Measurements from ENCODE around the gene PFDN4. TPM values are rescaled to one million over a fixed set of nuclear protein-coding genes. Genes with fewer than 3 reads are reported as not detected.

PFDN4 gene
- polyA plus RNA-seq, 3 donors: 30.4 to 56.3 (median 35.4) TPM

DNA sequence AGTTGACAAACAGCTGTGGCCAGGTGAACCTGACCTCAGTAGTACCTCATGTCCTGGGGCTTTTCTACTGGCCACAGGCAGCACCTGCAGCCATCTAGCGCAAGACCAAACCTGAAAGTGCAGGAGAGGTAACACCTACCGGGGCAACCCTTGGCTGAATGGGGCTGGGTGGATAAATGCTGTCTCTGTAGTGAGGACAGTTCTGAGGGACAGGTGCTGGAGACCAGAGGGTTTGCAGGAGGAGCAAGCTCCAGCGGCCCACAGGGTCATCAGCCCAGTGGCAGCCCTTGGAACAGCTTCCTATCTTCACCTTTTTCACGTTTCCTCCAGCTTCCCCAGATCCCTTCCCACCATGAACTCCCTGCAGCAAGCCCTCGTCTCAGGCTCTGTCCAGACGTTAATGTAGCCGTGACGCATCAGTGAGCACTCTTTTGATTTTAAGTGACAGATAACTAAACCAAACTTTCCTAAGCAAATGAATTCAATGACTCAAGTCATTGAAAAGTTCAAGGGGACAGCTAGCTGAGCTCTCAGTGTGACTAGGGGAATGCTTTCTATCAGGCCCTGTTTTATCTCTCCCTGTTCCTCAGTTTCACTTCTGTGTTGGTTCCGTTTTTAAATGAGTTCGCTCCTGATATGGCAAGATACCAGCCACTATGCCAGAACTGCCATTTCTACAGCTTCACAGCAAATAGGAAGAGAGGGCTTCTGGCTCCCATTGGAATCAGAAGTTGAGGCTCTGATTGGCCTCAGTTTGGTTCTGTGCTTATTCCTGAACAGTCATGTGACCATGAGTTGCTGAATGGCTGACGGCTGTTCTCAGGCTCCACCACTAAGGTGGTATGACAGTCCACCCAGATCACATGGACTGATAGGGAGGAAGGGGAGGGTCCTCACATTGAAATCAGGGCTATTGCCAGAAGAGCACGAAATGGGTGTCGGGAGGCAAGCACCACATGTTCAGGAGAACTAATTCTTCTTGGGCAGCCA lies 12.1 kb upstream of the PFDN4 start:
- no peak overlapping the region for H3K27ac ChIP-seq (ENCODE audit: low read depth, low read length)
- WGBS, 3 donors: 79 to 83% (median 83%) methylated on average over 13 of the region's 13 CpGs

DNA sequence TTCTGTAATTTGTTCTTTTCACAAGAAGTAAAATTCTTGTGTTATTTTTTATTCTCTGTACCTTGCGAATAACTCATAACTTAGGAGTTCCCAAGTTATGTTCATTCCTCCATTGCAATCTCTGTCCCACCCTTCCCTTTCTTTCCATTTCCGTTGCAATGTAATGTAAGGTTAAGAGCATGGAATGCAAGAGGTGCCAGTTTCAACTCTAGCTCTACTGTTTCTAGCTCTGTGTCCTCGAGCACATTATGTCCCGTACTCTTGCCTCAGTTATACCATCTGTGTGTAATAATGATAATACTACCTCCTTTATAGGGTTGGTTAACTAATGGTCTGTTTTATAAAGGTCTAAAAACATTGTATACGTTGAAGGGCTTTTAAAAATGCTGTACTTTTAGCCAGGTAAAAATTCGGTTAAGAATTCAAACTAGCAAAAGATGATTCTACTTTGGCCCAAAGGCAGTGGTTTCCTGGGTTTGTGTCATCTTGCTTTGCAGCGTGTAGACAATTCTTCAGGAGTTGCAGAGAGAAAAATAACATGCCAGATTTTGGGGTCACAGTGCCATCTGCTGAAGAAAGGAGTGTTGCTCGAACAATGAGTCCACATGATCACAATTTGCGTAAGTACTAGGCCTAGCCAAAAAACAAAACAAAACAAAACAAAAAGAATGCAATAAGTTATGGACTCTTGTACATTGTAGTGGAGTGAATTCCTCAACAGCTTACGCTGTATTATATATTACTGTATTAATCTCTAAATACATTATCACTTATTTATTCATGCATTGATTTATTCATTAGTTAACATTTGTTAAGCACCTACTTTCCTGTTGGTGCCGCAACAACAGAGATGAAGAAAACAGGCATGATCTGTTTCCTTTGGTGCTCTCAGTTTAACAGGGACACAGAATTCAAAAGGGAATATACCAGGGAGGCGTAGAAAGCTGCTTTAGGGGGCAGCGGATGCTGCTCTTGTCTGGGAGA lies 10.0 kb upstream of the PFDN4 start:
- H3K27ac ChIP-seq (ENCODE audit: low read depth, low read length): no peak overlapping the region
- WGBS, 3 donors: 74 to 84% (median 78%) methylated on average over 13 of the region's 13 CpGs

DNA sequence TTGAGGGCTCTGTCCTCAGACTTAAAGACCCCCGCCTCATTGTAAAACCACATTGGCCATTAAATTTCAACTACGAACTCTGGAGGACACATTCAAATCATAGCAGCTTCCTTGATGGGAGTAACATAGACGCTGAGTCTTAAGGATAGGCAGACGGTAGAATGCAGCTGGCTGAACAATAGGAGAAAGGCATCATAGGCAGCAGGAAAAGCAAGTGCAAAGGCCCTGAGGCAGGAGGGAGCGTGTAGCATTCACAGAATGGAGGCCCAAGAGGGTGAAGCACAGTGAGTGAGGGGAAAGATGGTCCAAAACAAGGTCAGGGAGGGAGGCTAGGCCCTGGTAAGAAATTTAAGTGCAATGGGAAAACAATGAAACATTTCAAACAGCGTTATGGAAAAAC lies 8.6 kb upstream of the PFDN4 start:
- no peak overlapping the region for H3K27ac ChIP-seq (ENCODE audit: low read depth, low read length)
- WGBS, 3 donors: 61 to 74% (median 70%) methylated on average over 6 of the region's 6 CpGs

DNA sequence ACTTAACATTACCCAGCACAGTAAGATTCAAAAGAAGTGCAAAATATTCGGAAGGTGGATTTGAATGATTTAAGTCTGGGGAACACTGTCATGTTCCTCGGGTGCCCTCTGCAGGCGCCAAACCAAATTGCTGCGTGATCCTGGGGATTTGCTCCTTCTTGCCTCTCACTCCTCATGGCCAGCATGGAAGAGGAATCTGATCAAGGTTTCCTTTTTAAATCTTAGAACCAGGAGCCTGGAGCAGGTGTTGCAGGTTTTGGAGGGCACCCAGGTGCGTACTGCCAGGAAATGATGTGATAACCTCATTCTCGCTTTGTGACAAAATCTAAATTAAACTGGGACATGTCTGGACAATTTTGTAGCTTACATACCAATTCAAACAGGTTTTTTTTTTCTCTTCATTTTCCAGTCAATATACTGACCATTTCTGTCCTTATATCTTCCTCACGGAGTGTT lies 8.1 kb upstream of the PFDN4 start:
- WGBS, 3 donors: 16 to 22% (median 19%) methylated on average over 7 of the region's 7 CpGs
- H3K27ac ChIP-seq (ENCODE audit: low read depth, low read length): no peak overlapping the region

DNA sequence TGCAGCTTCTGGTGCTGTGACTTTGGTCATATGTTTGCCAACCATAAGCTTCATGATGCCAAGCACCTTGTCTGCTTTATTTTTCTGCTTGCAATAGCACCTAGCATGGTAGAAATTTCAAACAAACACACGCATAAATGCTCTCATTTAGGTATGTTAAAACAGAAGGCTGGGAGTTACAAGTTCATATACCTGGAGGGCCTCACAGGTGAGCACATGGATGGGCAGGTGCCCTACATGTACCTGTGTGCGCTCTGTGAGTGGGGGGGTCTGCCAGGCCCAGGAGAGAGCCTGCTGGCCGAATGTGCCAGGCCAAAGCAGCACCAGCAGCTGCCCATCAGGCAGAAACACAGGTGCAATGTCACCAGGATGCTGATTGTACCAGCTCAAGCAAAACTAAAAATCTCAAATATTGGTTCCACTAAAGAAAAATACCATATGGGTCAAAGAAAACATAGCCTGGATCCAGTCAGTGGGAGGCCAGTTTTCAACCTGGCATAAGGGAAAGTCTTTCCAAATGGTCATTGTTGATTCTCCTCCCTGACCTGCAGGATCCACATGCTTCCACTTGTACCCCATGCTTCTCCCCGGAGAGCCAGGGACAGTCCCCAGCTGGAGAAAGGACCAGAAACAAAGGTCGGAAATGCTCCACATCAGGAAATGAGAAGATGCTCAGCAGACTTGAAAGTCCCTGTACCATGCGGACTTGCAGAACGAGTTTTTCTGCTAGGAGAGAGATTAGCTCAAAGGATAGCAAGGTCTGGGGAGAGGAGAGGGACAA lies 7.2 kb upstream of the PFDN4 start:
- WGBS, 3 donors: 48 to 77% (median 63%) methylated on average over 7 of the region's 7 CpGs

DNA sequence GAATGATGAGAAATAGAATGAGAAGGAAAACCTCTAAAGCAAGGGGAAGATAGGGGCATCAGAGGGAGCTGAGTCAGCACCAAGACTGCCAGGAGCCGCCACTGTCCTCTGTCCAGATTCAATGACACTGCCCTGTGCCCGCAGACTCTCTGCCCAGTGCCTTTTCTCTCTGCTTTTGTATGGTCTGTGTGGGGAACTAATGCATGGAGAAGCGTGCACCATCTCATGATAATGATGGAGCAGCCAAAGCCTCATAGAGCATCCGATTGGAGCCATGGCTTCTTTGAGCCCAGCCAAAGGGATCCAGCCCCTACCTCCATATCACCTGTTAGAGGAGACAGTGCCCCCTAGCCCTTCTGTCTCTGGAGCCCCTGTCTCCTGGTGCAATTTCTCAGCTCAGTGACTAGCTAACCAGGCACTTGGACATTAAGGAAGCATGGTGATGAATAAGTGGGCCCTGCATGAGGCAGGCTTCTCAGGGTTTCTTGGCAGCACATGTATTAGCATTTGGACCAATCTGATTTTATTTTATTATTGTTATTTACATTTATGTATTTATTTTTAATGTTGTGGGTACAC lies 6.5 kb upstream of the PFDN4 start:
- WGBS, 3 donors: 72 to 79% (median 78%) methylated on average over 4 of the region's 4 CpGs
- no peak overlapping the region for H3K27ac ChIP-seq (ENCODE audit: low read depth, low read length)

More for the DNA sequence above, 7.2 kb upstream of the PFDN4 start:
- no peak overlapping the region for H3K27ac ChIP-seq (ENCODE audit: low read depth, low read length)

DNA sequence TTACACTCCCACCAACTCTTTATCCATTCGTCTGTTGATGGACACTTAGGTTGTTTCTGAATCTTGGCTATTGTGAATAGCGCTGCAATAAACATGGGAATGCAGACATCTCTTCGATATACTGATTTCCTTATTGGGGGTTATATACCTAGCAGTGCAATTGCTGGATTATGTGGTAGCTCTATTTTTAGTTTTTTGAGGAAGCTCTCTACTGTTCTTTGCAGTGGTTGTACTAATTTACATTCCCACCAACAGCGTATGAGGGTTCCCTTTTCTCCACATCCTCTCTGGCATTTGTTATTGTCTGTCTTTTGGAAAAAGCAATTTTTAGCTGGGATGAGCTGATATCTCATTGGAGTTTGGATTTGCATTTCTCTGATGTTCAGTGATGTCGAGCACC lies 4.6 kb upstream of the PFDN4 start:
- no peak overlapping the region for H3K27ac ChIP-seq (ENCODE audit: low read depth, low read length)
- WGBS, 3 donors: 61 to 72% (median 69%) methylated on average over 5 of the region's 5 CpGs

DNA sequence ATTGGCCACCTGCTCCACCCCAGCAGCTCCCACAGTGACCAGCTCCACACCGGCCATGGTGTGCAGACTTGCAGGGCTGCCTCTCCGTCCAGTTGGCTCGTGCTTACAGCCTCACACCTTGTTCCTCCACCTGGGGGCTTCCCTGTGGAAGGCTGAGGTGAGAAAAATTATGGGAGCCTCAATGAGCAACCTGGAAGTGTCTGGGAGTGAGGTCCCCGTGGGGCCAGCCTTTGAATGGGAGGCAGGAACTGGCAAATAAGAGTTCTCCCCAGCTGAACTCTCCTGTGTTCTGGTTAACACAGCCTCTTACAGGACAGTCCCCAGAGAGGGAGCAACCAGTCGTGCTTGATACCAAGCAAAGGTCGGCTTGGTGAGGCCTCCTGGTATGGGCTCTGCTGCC lies 3.8 kb upstream of the PFDN4 start:
- no peak overlapping the region for H3K27ac ChIP-seq (ENCODE audit: low read depth, low read length)
- 70 to 81% (median 78%) methylated on average over 6 of the region's 6 CpGs for WGBS, 3 donors

DNA sequence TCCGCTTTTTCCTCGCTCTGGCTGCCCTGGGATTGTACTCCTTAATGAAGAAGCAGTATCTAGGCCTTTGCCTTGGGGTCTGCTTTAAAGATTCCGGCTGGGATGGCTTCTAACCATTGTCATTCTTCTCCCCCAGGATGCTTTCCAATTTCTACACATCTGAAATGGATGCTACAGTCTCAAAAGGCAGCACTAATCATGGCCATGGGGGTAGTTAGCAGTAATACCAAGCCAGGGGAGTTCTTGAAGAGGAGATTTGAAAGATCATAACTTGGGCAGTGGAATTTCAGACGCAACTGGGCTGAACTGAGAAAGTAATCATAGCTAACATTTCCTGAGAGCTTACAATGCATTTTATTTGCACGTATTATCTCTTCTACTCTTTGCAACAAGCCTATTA lies 3.4 kb upstream of the PFDN4 start:
- no peak overlapping the region for H3K27ac ChIP-seq (ENCODE audit: low read depth, low read length)
- WGBS, 3 donors: 84 to 95% (median 91%) methylated on average over 5 of the region's 5 CpGs

DNA sequence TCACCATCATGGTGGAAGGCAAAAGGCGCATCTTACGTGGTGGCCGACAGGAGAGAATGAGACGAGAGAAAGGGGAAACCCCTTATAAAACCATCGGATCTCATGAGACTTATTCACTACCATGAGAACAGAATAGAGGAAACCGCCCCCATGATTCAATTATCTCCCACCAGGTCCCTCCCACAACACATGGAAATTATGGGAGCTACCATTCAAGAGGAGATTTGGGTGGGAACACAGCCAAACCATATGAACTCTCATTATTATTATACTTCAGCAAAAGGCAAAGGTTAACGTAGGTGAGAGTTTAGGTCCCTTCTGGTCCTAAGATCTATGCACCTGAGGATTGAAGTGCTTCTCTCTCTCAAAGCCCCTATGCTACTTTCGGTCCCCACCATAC lies 2.4 kb upstream of the PFDN4 start:
- H3K27ac ChIP-seq (ENCODE audit: low read depth, low read length): no peak overlapping the region
- WGBS, 3 donors: 79 to 84% (median 82%) methylated on average over 8 of the region's 8 CpGs

DNA sequence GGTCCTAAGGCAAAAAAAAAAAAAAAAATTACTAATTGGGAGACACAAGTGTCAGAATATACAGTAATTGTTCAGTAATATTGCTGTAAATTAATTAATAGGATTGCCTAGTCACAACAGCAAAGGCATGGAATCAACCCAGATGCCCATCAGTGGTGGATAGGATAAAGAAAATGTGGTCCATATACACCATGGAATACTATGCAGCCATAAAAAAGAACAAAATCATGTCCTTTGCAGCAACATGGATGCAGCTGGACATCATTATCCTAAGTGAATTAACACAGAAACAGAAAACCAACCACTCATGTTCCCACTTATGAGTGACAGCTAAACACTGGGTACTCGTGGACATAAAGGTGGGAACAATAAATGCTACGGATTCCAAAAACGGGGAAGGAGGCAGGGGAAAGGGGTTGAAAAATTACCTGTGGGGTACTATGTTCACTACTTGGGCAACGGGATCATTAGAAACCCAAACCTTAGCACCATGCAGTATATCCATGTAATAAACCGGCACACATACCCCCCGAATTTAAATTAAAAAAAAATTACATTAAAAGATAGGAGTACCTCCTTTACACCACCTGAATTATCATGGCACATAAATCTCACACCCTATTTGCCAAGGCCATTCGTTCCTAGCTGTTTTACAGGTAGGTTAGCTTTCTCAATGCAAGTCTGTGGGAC lies 689 bp upstream of the PFDN4 start:
- no peak overlapping the region for H3K27ac ChIP-seq (ENCODE audit: low read depth, low read length)
- 56 to 62% (median 60%) methylated on average over 7 of the region's 7 CpGs for WGBS, 3 donors

DNA sequence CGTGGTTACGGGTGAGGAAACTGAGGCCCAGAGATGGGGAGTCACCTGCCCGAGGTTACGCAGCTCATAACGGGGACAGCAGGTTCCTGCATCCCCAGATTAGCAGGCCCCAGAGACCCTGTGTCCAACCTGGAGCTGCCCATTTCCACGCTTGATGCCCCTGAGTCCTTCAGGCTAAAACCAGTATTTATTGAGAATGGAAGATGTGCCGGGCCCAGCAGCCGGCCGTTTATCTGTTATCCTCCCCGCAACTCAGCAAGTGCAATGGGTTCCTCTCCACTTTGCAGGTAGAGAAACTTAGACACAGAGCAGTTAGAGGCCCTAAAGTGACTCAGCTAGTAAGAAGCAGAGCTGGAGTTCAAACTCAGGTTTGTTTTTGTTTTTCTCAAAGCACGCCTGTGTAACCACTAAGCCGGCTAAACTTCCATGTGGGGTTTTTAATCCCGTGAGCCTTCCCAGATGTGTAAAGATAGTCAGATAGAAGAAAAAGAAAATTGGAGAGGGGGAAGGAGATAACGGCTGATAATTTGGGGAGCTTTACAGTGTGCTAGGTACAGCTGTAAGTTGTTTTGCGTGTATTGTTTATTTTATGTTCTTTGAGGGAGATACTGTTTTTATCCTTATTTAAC lies 775 bp downstream of the PFDN4 start:
- WGBS, 3 donors: 2 to 3% (median 2%) methylated on average over 15 of the region's 15 CpGs
- H3K27ac ChIP-seq (ENCODE audit: low read depth, low read length): no peak overlapping the region

DNA sequence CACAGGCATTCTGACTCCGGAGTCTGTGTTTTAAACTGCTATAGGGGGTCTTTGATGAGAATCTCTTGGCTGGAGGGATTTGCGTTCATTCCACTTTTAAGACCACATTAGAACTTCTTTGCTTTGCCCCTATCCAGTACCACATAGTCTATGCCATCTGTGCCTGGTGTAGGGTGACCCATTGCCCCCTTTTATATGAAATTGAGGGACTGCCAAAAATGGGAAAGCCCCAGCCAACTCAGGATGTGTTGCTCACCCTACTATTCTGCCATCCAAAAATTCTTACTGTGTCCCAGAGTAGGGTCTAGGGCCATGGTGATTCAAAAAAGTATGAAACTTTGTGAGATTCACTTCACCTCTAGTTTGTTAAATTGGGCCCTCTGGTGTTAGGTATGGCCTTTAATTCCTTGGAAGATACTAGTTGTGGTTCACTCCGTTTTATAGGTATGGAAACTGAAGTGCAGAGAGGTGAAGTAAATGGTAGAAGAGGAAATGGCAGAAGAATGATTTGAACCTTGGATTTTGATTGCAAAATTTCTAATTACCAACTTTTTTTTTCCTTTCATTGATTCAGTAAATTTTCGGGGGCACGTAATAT lies 1.4 kb downstream of the PFDN4 start:
- no peak overlapping the region for H3K27ac ChIP-seq (ENCODE audit: low read depth, low read length)
- 70 to 82% (median 80%) methylated on average over 5 of the region's 5 CpGs for WGBS, 3 donors

DNA sequence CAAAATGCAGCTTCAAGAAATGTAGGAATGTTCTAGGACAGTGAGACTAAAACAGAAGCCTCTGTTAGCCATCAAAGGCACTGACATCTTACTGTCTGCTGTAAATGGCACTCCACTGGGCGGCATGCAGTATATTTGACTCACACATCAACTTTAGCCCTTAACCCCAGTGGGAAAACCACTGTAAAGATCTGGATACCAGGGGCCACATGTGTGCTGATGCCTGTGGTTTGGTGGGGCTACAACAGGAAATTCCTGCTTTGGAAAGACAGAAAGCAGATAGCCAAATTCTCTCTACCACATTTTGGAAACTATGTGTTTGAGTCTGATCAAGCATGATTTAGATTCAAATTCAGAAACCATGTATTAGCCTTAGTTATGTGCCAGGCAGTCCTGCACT lies 4.3 kb downstream of the PFDN4 start:
- no peak overlapping the region for H3K27ac ChIP-seq (ENCODE audit: low read depth, low read length)
- WGBS, 3 donors: 90 to 97% (median 93%) methylated on average over 1 of the region's 1 CpG

DNA sequence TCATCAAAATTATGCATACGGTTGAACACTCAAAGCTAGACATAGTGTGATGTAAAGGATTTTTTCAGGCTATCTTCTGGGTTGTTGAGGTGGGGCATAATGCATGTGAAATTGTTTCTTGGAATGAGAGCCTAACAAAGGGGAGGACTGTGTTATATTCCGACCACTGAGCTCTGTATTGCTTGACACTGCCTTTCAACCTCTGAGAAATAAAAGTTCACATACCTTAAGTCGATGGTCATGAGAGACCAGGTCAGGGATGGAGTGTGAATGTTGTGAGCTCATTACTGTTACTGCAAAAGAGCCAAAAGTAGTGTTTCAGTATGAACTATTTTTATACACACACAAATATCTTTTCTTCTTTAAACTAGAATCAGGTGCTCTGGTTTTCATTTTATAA lies 5.0 kb downstream of the PFDN4 start:
- no peak overlapping the region for H3K27ac ChIP-seq (ENCODE audit: low read depth, low read length)
- 91 to 94% (median 93%) methylated on average over 3 of the region's 3 CpGs for whole genome bisulfite sequencing, 3 donors

DNA sequence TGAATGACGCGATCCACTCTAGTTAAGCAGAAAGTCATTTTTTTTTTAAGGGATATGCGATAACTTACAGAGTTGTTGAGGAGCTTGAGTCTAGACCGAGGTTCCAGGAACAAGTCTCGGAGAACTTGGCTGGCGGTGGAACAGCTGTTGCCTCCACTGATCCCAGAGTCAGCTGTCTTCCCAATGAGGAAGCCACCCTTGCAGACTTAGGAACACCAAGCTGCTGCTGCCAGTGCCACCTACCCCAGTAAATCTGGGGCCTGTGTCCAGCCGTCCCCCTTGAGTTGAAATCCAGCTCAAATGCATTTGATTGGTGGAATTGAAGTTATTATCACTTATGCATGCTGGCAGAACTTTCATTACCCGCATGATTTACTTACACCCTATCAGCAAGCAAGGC lies 6.7 kb downstream of the PFDN4 start:
- no peak overlapping the region for H3K27ac ChIP-seq (ENCODE audit: low read depth, low read length)
- 92 to 95% (median 94%) methylated on average over 8 of the region's 8 CpGs for WGBS, 3 donors
